C4-2B (cell line): ENCODE data around the gene RNF111.

Source experiments
- CTCF ChIP-seq: fragments of 450-650 bp; conservative IDR thresholded peaks from 2 replicates; pipeline ENCODE4 v1.5.1; 2017; ENCODE audit warnings: mild to moderate bottlenecking
- ZFX ChIP-seq: fragments of 450-650 bp; IDR thresholded peaks from 2 replicates; pipeline ENCODE4 v1.6.1; 2017

- TF ChIP-seq CTCF (no peak), ZFX (no peak)
Measured at GRCh38 chr15:59017449-59017848, 30.0 kb downstream of the RNF111 start.
